GM23338 (cell line): Measurements from ENCODE around the gene GRK3.

Source experiments
- CREB1 ChIP-seq: fragments of 250-450 bp; sonication (Bioruptor Pico); IDR thresholded peaks from 2 replicates; pipeline ENCODE4 v1.5.0; 2020; ENCODE audit warnings: low read depth, mild to moderate bottlenecking, moderate library complexity
- ETS1 ChIP-seq: IDR thresholded peaks from 2 replicates; pipeline ENCODE4 v1.6.1; 2016; ENCODE audit warnings: antibody characterized with exemption
- EZH2 ChIP-seq: fragments of 200-600 bp; sonication (generic); IDR thresholded peaks from one replicate; pipeline ENCODE4 v1.8.0; 2017; ENCODE audit warnings: antibody characterized with exemption, mild to moderate bottlenecking, low read depth; ENCODE audit not compliant: unreplicated experiment
- EZH2phosphoT487 ChIP-seq: fragments of 200-600 bp; sonication (generic); IDR thresholded peaks from one replicate; pipeline ENCODE4 v1.8.1; 2018; ENCODE audit warnings: antibody characterized with exemption; ENCODE audit not compliant: unreplicated experiment
- JUNB ChIP-seq: IDR thresholded peaks from one replicate; pipeline ENCODE4 v1.6.1; 2016; ENCODE audit warnings: antibody characterized with exemption; ENCODE audit not compliant: unreplicated experiment
- NANOG ChIP-seq: IDR thresholded peaks from 2 replicates; pipeline ENCODE4 v1.6.1; 2016; ENCODE audit warnings: antibody characterized with exemption, borderline replicate concordance
- POLR2AphosphoS5 ChIP-seq: IDR thresholded peaks from 2 replicates; pipeline ENCODE4 v1.6.1; 2016; ENCODE audit warnings: antibody characterized with exemption, low read depth
- REST ChIP-seq: IDR thresholded peaks from one replicate; pipeline ENCODE4 v1.6.1; 2018; ENCODE audit warnings: antibody characterized with exemption; ENCODE audit not compliant: unreplicated experiment
- STAT1 ChIP-seq: IDR thresholded peaks from one replicate; pipeline ENCODE4 v1.6.1; 2016; ENCODE audit warnings: antibody characterized with exemption; ENCODE audit not compliant: unreplicated experiment
- ZNF114 ChIP-seq: fragments of 250-450 bp; sonication (Bioruptor Pico); IDR thresholded peaks from 2 replicates; pipeline ENCODE4 v1.5.0; 2020; ENCODE audit warnings: mild to moderate bottlenecking, moderate library complexity
- ZNF331 ChIP-seq: fragments of 250-450 bp; sonication (Bioruptor Pico); IDR thresholded peaks from 2 replicates; pipeline ENCODE4 v1.5.0; 2020; ENCODE audit warnings: low read depth, mild to moderate bottlenecking, moderate library complexity
- TF ChIP-seq, protein P1 (sequence below), 2 experiments: fragments of 200-600 bp in 1 of 2; sonication (generic) in 1 of 2; conservative IDR thresholded peaks; 2 replicates each; pipeline versions ENCODE4 v1.5.1 to v1.6.1; 2016 to 2017; ENCODE audit warnings: antibody characterized with exemption in 2 of 2, low read depth in 2 of 2, mild to moderate bottlenecking in 2 of 2, moderate library complexity in 1 of 2

GRCh38 chr22:25726241-25726640 lies 161.8 kb downstream of the GRK3 start:
- TF ChIP-seq, protein P1, sequence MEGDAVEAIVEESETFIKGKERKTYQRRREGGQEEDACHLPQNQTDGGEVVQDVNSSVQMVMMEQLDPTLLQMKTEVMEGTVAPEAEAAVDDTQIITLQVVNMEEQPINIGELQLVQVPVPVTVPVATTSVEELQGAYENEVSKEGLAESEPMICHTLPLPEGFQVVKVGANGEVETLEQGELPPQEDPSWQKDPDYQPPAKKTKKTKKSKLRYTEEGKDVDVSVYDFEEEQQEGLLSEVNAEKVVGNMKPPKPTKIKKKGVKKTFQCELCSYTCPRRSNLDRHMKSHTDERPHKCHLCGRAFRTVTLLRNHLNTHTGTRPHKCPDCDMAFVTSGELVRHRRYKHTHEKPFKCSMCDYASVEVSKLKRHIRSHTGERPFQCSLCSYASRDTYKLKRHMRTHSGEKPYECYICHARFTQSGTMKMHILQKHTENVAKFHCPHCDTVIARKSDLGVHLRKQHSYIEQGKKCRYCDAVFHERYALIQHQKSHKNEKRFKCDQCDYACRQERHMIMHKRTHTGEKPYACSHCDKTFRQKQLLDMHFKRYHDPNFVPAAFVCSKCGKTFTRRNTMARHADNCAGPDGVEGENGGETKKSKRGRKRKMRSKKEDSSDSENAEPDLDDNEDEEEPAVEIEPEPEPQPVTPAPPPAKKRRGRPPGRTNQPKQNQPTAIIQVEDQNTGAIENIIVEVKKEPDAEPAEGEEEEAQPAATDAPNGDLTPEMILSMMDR (conservative IDR thresholded peaks at IDR 0.05; ENCODE audit: low read depth in 2 of 2): no peak
- TF ChIP-seq POLR2AphosphoS5 (no peak), ETS1 (no peak), REST (no peak), CREB1 (CRISPR knock-in tag) (no peak), ZNF114 (CRISPR knock-in tag) (no peak), EZH2phosphoT487 (no peak), JUNB (no peak), EZH2 (no peak), NANOG (no peak), ZNF331 (no peak), STAT1 (no peak)
